ENCODE results near the gene GRPEL1.

- TF ChIP-seq EZH2 (IDR thresholded peaks at IDR 0.05; ENCODE audit: borderline replicate concordance) (no peak), EZH2phosphoT487 (IDR thresholded peaks at IDR 0.05; ENCODE audit: low read depth, severe bottlenecking, unreplicated experiment) (no peak)
Measured at GRCh38 chr4:7103607-7104365, 35.9 kb upstream of the GRPEL1 start.

Data from hepatocyte (in vitro differentiated cells).